ENCODE measurements around the gene FBLN2. TPM values are rescaled to one million over a fixed set of nuclear protein-coding genes. Genes with fewer than 3 reads are reported as not detected.

FBLN2 gene
- total and polyA plus RNA-seq, 2 of the 13 experiments (the other 11 are each of a cell fraction or from before 2014, with no cell fraction given) = not detected

DNA sequence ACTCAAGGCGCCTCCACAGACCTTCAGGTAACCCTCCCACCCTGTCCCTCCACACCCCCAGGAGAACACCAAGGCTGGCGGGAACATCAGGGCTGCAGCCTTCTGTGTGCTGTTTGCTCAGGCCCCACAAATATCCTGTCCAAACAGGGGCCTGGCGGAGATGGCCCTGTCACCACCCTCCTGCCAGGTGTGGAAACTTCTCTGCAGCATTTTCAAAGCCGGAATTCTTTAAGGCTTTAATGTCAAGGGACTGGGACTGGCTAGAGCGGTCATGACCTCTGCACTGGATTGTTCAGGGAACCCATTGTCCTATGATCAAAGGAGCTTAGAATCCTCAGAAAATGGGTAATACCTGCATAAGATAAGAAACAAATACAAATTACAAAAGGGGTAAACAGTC, 46.6 kb downstream of the FBLN2 start (continued):
- TF ChIP-seq POLR2AphosphoS2 (IDR thresholded peaks at IDR 0.05; ENCODE audit: low read depth, low read length) = no peak
- no peak for TF ChIP-seq PCBP2 (optimal IDR thresholded peaks at IDR 0.05; ENCODE audit: low read depth, low read length, poor library complexity, severe bottlenecking)
- peak; percentile 22; the same call in 1 of the 2 replicates for TF ChIP-seq HHEX (CRISPR knock-in tag; IDR thresholded peaks at IDR 0.05)
- TF ChIP-seq ISL2 (CRISPR knock-in tag; IDR thresholded peaks at IDR 0.05) = 0 out of 2 replicates have a peak, but pooled peaks have one; percentile 24
- no peak for TF ChIP-seq ZBTB1 (CRISPR knock-in tag; IDR thresholded peaks at IDR 0.05; ENCODE audit: borderline replicate concordance)
- no peak for TF ChIP-seq ESRRA (CRISPR knock-in tag; IDR thresholded peaks at IDR 0.05; ENCODE audit: low read depth)
- TF ChIP-seq TCF7 (IDR thresholded peaks at IDR 0.05; ENCODE audit: low read depth) = peak; percentile 78
- no peak for TF ChIP-seq HDAC2 (CRISPR knock-in tag; IDR thresholded peaks at IDR 0.05)
- no peak for TF ChIP-seq EED (CRISPR knock-in tag; IDR thresholded peaks at IDR 0.05)
- no peak for TF ChIP-seq ZBTB8A (CRISPR knock-in tag; IDR thresholded peaks at IDR 0.05; ENCODE audit: borderline replicate concordance, low read depth)
- TF ChIP-seq NCOA2 (CRISPR knock-in tag; IDR thresholded peaks at IDR 0.05) = peak; percentile 54; the same call in 1 of the 2 replicates
- TF ChIP-seq KDM1A (CRISPR knock-in tag; IDR thresholded peaks at IDR 0.05) = no peak
- TF ChIP-seq KAT7 (CRISPR knock-in tag; IDR thresholded peaks at IDR 0.05; ENCODE audit: borderline replicate concordance) = no peak
- no peak for TF ChIP-seq TEAD3 (CRISPR knock-in tag; optimal IDR thresholded peaks at IDR 0.05; ENCODE audit: borderline replicate concordance)
- no peak for TF ChIP-seq KMT2B (CRISPR knock-in tag; IDR thresholded peaks at IDR 0.05)
- no peak for TF ChIP-seq BCLAF1 (IDR thresholded peaks at IDR 0.05)
- TF ChIP-seq PRDM4 (CRISPR knock-in tag; IDR thresholded peaks at IDR 0.05; ENCODE audit: borderline replicate concordance) = no peak
- TF ChIP-seq ZNF567 (CRISPR knock-in tag; IDR thresholded peaks at IDR 0.05; ENCODE audit: borderline replicate concordance) = no peak
- peak; percentile 49; the same call in 1 of the 2 replicates for TF ChIP-seq NR2F2 (IDR thresholded peaks at IDR 0.05; ENCODE audit: borderline replicate concordance, low read depth)
- no peak for TF ChIP-seq ZNF766 (CRISPR knock-in tag; IDR thresholded peaks at IDR 0.05; ENCODE audit: borderline replicate concordance)
- TF ChIP-seq PPARG (CRISPR knock-in tag; conservative IDR thresholded peaks at IDR 0.05) = peak; percentile 48
- no peak for TF ChIP-seq ZSCAN29 (CRISPR knock-in tag; conservative IDR thresholded peaks at IDR 0.05)
- TF ChIP-seq ZBTB33 (CRISPR knock-in tag; IDR thresholded peaks at IDR 0.05) = no peak
- TF ChIP-seq ISX (CRISPR knock-in tag; conservative IDR thresholded peaks at IDR 0.05) = no peak
- no peak for TF ChIP-seq SATB2 (CRISPR knock-in tag; IDR thresholded peaks at IDR 0.05)

Data from HepG2 (cell line).